Endothelial cell of umbilical vein (primary cell): Measurements from ENCODE around the gene PRSS57. TPM values are rescaled to one million over a fixed set of nuclear protein-coding genes. Genes with fewer than 3 reads are reported as not detected.

Experiments
- BruUV-seq: library from RNA; stranded (reverse); fragments of 400-500 nt; replicated peaks from 2 replicates; lab custom pipeline; 2021; lab: Mats Ljungman, UMichigan
- CTCF ChIA-PET: fragments of 300-600, 350-600 bp; sonication (Branson Sonifier 250); formaldehyde crosslinking; loops from one replicate; lab custom pipeline; 2021; ENCODE audit warnings: antibody characterized with exemption, inconsistent platforms; lab: Charles Lee
- POLR2A ChIA-PET: fragments of 300-600, 350-600 bp; sonication (Branson Sonifier 250); formaldehyde crosslinking; loops from one replicate; lab custom pipeline; 2021; ENCODE audit warnings: antibody characterized with exemption, inconsistent platforms; lab: Charles Lee
- DNase-seq: peaks from one replicate; pipeline ENCODE4 v3.0.0-alpha.2; 2011; ENCODE audit warnings: low read depth, low spot score
- FAIRE-seq: peaks from 2 replicates; lab custom pipeline; 2011; peaks lifted over from hg19 to GRCh38; lab: Jason Lieb, UNC
- H2AFZ ChIP-seq: 2 replicates; pipeline ENCODE4 v1.6.0; 2012; ENCODE audit warnings: low read depth, low read length, control low read depth, inconsistent platforms
- H3K27ac ChIP-seq: 2 replicates; pipeline ENCODE4 v1.5.1; 2011; ENCODE audit warnings: low read depth, mild to moderate bottlenecking, control low read depth, low read length, moderate library complexity; ENCODE audit not compliant: insufficient read depth
- H3K27me3 ChIP-seq, 2 experiments: 2 replicates each; pipeline versions ENCODE4 v1.6.0 to v1.6.1; 2011; ENCODE audit warnings: low read length in 2 of 2, mixed read lengths in 1 of 2; ENCODE audit not compliant: control insufficient read depth in 2 of 2, insufficient read depth in 2 of 2
- H3K36me3 ChIP-seq, 2 experiments: 2 replicates in 1 of 2; 3 replicates in 1 of 2; pipeline ENCODE4 v1.5.1; 2011; ENCODE audit warnings: low read length in 2 of 2, mild to moderate bottlenecking in 1 of 2, moderate library complexity in 1 of 2; ENCODE audit not compliant: control insufficient read depth in 2 of 2, insufficient read depth in 2 of 2; ENCODE audit errors: extremely low read depth in 1 of 2
- H3K4me1 ChIP-seq: 3 replicates; pipeline ENCODE4 v1.5.1; 2011; ENCODE audit warnings: mild to moderate bottlenecking, low read length; ENCODE audit not compliant: control insufficient read depth, insufficient read depth; ENCODE audit errors: extremely low read depth
- H3K4me2 ChIP-seq: 2 replicates; pipeline ENCODE4 v1.6.1; 2011; ENCODE audit warnings: low read length, control low read depth, mixed read lengths; ENCODE audit not compliant: insufficient read depth
- H3K4me3 ChIP-seq, 3 experiments: fragments of 200-600 bp in 1 of 3; sonication (generic), shearing (Covaris generic) in 1 of 3; replicated peaks in 1 of 3; 2 replicates each; pipeline ENCODE4 v1.5.1; 2011 to 2016; ENCODE audit warnings: control low read depth in 3 of 3, low read length in 3 of 3, mild to moderate bottlenecking in 2 of 3, inconsistent platforms in 1 of 3, low read depth in 1 of 3, moderate library complexity in 1 of 3; ENCODE audit not compliant: insufficient read depth in 1 of 3
- H3K79me2 ChIP-seq: 2 replicates; pipeline ENCODE4 v1.6.0; 2012; ENCODE audit warnings: low read length, inconsistent platforms; ENCODE audit not compliant: control insufficient read depth, insufficient read depth
- H3K9ac ChIP-seq: replicated peaks from 2 replicates; pipeline ENCODE3; 2011; ENCODE audit warnings: low read length, control low read depth; ENCODE audit not compliant: insufficient read depth; ENCODE audit errors: extremely low read depth
- H3K9me1 ChIP-seq: replicated peaks from 3 replicates; pipeline ENCODE4 v1.6.0; 2011; ENCODE audit warnings: mild to moderate bottlenecking, low read length; ENCODE audit not compliant: control insufficient read depth, insufficient read depth; ENCODE audit errors: extremely low read depth
- H3K9me3 ChIP-seq: replicated peaks from 2 replicates; pipeline ENCODE4 v1.5.1; 2012; ENCODE audit warnings: low read length, inconsistent platforms; ENCODE audit not compliant: control insufficient read depth, insufficient read depth
- H4K20me1 ChIP-seq: replicated peaks from 2 replicates; pipeline ENCODE3; 2011; ENCODE audit warnings: mild to moderate bottlenecking, low read length; ENCODE audit not compliant: control insufficient read depth, insufficient read depth; ENCODE audit errors: extremely low read depth
- CTCF ChIP-seq, 2 donors: IDR thresholded peaks; 1 replicate in 1 of 2; 2 replicates in 1 of 2; pipeline ENCODE4 v1.5.1; 2011; ENCODE audit warnings: low read length in 2 of 2, mild to moderate bottlenecking in 2 of 2, moderate library complexity in 2 of 2, control low read depth in 1 of 2, inconsistent platforms in 1 of 2, low read depth in 1 of 2; ENCODE audit not compliant: insufficient read depth in 1 of 2; ENCODE audit errors: extremely low read depth in 1 of 2
- GATA2 ChIP-seq: IDR thresholded peaks from 2 replicates; pipeline ENCODE4 v1.7.0; 2011; ENCODE audit warnings: low read depth, mild to moderate bottlenecking, moderate library complexity, mixed read lengths, low read length; ENCODE audit not compliant: insufficient read length, insufficient read depth
- MYC ChIP-seq: IDR thresholded peaks from one replicate; pipeline ENCODE4 v1.6.1; 2011; ENCODE audit warnings: mild to moderate bottlenecking, low read depth, low read length
- POLR2A ChIP-seq: IDR thresholded peaks from 2 replicates; pipeline ENCODE4 v1.6.1; 2012; ENCODE audit warnings: low read depth, mild to moderate bottlenecking, control low read depth, low read length
- dilution Hi-C: fragments of 300-500 bp; cut with MboI; formaldehyde crosslinking; loops from one replicate; pipeline ENCODE4 v1.15.0; 2019; ENCODE audit warnings: low sequenced_read_pairs; ENCODE audit not compliant: extremely low pct_ligation_motif_present
- intact Hi-C: fragments of 100-400 bp; cut with micrococcal nuclease; formaldehyde crosslinking; loops from one replicate; pipeline ENCODE4 v1.10.0; 2022
- polyA plus RNA-seq, 4 experiments: library from polyadenylated mRNA; depleted of rRNA in 3 of 4; stranded (reverse) in 3 of 4; unstranded in 1 of 4; fragments of >200 nt; gene quantifications; 2 replicates each; pipeline versions ENCODE4 v1.2.1 to v1.2.3, GENCODE V29; 2011 to 2012; ENCODE audit warnings: missing spikeins in 1 of 4
- total RNA-seq: library from RNA; stranded (reverse); gene quantifications from 2 replicates; pipeline ENCODE4 v1.2.3, GENCODE V29; 2021

Gene PRSS57
- total and polyA plus RNA-seq, 2 donors (not counting 3 experiments of a cell fraction or from before 2014, with no cell fraction given) = not detected

GRCh38 chr19:715347-715746, 20.1 kb upstream of the PRSS57 start:
- Histone ChIP-seq H3K27ac (no peak overlapping the region), H3K27me3 (no peaks in the 10 kb centered on the region), H3K4me1 (no peaks in the 10 kb centered on the region), H3K36me3 (no peaks in the 10 kb centered on the region), H3K79me2 (no peaks in the 10 kb centered on the region), H3K4me2 (no peak overlapping the region), H2AFZ (no peak overlapping the region), H3K4me3 (no peak overlapping the region), H4K20me1 (no peaks in the 10 kb centered on the region), H3K9me3 (no peaks in the 10 kb centered on the region), H3K9me1 (no peaks in the 10 kb centered on the region), H3K9ac (no peak overlapping the region)
- dilution Hi-C loops (no loop called here), intact Hi-C loops (no loop called here)
- no TSS peak for BruUV-seq
- POLR2A ChIA-PET = no interaction called here
- no peak for FAIRE-seq
- DNase-seq = no peak
- CTCF ChIA-PET = no interaction called here
- TF ChIP-seq CTCF (IDR thresholded peaks at IDR 0.05; ENCODE audit: extremely low read depth in 1 of 2, insufficient read depth in 1 of 2, low read depth in 1 of 2, low read length in 2 of 2) (no peak), GATA2 (no peak)

- FAIRE-seq (no peak), DNase-seq (no peak)
- Histone ChIP-seq H3K9ac (no peak overlapping the region), H3K9me3 (no peaks in the 10 kb centered on the region), H3K4me3 (no peak overlapping the region), H3K79me2 (no peaks in the 10 kb centered on the region), H3K4me2 (no peak overlapping the region), H3K9me1 (no peaks in the 10 kb centered on the region), H4K20me1 (no peaks in the 10 kb centered on the region), H3K36me3 (no peaks in the 10 kb centered on the region), H3K27me3 (no peaks in the 10 kb centered on the region), H3K27ac (no peak overlapping the region), H3K4me1 (peaks cover 3% of the 10 kb centered on the region), H2AFZ (no peak overlapping the region)
- ChIA-PET POLR2A (no interaction called here), CTCF (interaction anchor here (0.8 kb wide), 1 partner anchor 23 kb away, joined by 3 read pairs; no protein-coding TSS in a partner anchor)
- dilution Hi-C loops (no loop called here), intact Hi-C loops (loop anchor here (2.0 kb wide), 1 partner anchor 24 kb away; no protein-coding TSS in a partner anchor)
- TF ChIP-seq GATA2 = no peak
- TF ChIP-seq MYC = no peak
- no peak for TF ChIP-seq POLR2A
- BruUV-seq = no TSS peak
Measured at GRCh38 chr19:711254-711653, 16.0 kb upstream of the PRSS57 start.
